Cerebellar cortex (tissue), 1 donor: ENCODE results near the gene GRK6.

Source experiments
- DNase-seq: peaks from one replicate; pipeline ENCODE4 v3.0.0-alpha.2; 2015; ENCODE audit warnings: low spot score

GRK6 gene

DNA sequence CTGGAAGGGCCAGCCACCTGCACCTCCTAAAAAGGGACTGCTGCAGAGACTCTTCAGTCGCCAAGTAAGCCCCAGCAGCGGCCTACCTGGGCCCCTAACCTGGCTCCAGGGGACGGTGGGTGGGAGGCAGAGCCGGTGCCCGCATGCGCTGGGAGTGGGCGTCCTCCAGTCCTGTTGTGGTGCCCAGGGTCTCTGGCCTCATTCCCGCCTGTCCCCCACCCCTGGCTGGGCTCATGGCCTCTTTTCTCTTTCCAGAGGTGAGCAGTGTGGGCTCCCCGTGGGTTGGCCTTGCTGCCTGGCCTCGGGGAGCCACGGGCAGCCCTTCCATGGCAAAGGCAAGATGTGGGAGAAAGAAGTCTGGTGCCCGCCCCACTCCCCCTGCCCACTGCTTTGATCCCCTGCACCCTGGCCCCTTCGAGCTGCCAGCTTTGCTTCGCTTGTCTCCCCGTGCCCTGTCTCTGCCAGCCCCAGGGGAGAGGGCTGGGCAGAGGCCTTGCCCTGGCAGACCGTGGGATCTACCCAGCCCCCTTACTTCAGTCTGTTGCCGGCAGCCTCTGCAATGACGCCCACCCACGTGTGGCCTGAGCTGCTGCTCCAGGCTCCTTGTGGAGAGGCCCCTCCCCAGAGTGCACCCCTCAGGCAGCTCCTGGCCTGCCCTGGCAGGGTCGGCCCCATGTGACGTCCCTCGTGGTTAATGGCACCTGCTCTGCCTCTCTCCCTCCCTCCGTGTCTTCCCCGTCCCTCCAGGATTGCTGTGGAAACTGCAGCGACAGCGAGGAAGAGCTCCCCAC lies 14.7 kb downstream of the GRK6 start:
- no peak for DNase-seq

DNA sequence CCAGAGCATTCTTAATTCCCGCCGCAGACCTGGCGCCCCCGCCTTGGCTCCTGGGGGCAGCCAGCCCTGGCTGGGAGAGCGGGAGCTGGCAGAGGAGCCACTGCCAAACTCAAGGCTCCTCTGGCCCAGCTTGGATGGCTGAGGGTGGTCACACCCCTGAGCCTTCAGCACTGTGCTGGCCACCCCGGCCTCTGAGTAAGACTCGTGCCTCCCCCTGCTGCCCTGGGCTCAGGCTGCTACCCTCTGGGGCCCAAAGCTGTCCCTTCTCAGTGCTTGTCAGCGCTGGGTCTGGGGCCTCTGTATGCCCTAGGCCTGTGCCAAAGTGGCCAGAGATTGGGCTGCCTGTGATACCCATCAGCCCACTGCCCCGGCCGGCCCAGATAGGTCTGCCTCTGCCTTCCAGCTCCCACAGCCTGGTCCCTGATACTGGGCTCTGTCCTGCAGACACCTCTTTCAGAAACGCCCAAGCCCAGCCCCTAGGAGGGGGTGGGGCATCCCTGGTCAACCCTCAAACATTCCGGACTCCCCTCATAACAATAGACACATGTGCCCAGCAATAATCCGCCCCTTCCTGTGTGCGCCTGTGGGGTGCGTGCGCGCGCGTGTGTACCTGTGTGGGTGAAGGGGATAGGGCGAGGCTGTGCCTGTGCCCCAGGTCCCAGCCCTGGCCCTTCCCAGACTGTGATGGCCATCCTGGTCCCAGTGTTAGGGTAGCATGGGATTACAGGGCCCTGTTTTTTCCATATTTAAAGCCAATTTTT lies 15.8 kb downstream of the GRK6 start:
- no peak for DNase-seq

DNA sequence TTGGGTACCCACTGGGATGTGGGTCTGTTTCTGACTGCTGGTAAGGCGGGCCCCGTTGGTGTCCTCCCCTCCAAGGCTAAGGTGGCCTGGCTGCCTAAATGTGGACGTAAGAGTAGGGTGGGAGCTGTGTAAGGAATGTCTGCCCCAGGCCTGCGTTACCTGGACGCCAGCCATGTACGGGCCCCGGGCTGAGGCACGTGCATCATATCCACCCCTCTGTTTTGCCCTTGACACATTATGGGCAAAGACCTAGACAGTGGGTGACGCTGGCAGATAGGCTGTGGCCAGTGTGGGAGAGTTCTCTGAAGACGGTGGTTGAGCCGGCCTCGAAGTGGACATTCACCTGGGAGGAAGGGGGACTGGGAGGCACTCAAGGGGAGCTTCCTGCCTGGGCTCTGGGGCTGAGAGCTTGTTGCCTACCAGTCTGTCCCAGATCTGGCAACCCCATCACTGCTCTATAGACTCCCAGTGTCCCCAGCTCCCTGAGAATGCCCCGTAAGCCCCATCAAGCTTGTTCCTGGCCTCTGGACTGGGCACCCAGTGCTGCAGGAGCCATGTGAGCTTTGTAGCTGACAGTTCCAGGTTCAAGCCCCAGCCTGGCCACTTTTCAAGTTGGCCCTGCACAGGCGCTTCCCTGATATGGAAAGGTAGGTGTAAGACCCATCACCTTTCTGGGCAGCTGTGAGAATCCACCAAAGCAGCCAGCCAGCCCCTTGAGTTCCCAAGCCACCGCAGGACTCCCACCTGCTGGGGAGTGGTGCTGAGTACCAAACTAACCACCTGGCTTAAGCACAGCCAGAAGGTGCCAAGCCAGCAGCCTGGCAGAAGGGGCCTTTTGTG lies 16.9 kb downstream of the GRK6 start:
- no peak for DNase-seq

DNA sequence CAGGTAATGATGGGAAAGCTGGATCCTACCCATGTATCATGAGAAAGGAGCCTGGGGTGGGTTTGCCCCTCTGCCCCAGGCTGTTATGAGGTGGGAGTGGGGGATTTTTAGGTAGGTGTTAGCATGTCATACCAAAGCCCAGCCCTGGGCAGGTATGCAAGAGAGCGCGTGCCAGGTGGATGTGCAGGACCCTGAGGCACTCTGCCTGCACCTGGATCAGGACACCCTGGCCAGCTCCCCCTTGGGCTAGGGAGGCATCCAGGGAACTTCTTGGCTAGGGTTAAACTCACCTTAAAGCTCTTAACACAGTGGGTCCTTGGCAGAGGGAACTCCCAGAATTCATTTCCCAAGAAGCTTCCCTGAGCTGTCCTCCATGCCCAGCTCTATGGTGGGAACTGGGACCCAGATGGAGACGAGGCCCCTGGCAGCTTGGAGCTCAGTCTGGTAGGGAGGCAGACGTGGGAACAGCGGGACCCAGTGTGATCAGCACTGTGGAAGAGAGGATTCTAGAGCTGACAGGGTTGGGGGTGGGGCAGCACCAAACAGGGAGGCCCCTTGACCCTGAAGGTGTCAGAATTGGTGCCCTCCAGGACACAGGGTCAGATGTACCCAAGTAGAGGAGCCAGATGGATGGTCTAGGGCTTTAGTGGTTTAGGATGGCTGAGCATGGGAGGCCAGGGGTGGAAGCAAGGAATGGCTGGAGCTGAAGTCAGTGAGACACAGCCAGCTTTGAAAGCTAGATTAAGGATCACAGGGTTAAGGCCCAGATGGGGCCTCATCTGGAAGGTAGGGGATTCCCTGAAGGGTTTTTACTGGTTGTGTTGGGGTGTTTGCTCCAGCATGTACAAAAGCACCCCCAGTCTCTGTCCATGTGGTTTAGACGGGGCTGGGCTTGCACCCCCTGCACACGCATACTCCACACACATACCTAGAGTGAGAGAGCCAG lies 17.9 kb downstream of the GRK6 start:
- no peak for DNase-seq

DNA sequence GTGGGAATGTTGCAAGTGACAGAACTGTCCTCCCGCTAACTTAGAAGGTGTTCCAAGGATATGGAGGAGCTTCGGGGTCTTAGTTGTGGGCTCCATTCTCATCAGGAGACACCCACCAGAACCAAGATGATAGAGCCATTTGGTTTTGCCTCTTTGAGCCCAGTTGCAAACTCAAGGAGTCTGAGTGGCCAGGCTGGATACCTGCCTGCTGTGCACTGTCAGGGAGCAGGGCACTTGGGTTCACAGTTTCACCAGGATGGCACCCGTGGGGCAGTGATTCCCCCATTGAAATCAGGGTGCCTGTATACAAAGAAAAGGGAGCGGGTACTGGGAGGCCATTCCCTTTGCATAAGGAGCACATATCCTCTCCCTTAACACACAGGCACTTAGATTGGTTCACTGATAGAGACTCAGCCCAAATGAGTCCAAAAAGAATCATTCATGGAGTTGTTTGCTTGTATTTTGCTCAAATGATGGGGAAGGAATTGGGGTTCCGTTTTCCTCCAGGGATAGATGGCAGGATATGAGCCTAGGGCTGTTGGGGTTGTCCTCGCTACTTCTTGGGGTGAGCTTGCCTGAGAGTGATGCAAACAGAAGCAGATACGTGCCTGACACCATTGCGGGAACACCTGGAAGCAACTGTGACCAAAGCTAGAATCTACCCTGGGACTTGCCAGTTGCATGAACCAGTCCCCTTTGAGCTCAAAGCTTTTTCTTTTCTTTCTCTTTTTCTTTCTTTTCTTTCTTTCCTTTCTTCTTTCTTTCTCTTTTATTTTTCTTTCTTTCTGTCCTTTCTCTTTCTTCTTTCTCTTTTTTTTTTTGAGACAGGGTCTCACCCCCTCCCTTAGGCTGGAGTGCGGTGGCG lies 18.8 kb downstream of the GRK6 start:
- no peak for DNase-seq

DNA sequence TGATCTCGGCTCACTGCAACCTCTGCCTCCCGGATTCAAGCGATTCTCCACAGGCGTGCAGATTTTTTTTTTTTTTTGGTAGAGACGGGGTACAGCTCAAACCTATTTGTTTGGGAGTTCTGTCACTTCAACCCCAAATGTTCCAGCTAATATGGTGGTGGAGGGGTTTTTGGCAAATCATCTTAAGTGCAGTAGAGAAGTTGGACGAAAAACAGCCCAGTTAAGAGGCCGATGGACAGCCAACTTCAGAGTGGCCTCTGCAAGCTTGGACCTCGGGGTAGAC lies 19.4 kb downstream of the GRK6 start:
- no peak for DNase-seq

DNA sequence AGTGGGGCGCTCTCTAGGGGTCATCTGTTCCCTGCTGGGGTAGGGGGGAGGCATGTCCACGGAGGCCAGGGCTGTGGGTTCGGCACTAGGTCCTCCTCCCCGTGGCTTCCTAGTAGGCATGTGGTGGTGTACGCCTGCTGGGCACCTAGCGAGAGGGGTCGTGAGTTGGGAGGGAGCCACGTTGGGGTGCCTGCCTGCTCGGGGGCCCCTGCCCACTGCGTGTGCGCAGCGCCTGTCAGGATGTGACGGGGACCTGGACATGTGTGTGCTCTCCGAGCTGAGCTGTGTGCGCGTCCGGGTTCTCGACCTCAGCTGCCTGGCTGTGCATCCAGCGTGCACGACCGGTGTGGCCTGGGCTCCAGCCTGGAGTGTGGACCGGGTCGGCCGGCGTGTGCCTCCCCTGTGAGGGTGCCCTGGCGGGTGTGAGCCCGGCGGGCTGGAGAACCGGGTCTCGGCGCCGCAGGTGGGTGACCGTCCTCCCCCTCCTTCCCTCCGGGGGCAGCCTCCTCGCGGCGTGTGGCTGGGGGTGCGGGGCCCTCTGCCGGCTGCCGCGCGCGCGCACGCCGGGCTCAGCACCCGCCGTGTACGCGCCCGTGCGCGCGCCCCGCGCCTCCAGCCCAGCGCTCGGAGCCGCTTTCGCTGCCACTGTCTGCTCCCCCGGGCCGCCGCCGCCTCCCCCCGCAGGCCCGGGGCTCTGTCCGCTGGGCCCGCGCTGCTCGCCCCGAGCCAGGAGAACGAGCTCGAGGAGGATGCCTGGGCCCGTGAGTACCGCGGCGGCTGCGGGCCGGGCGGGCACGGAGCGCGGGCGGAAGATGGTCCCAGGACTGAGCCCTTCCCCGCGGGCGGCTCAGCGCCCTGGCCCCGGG lies 20.0 kb downstream of the GRK6 start, which contains the start of gene PRR7:
TSS of gene PRR7 (plus strand) at position 615 of the 866 bp plus-strand sequence. CDS start 8,254 bp downstream, outside the sequence.
- DNase-seq: peak; percentile 55

DNA sequence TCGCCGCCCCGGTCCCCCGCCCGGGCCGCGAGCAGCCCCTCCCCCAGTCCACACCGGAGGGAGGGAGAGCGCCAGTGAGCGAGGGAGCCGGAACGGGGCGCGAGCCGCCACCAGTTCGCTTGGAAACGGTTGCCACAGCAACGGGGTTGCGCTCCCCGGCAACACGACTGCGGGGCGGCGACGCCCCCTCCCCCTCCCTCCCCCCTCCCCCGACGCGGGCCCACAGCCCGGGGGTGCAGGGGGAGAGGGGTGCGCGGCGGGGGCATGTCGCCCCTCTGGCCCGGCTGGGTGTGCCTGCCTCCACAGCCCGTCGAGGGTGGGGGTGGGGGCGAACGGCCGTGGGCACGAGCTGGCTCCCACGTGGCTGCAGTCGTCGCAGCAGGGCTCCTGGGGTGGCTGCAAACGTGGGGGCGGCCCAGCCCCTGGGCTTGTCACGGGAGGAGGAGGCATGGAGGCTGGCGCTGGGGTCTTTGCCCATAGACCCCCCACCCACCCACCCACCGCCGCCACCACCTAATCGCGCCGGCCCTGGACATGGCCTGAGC lies 20.7 kb downstream of the GRK6 start:
- no peak for DNase-seq

DNA sequence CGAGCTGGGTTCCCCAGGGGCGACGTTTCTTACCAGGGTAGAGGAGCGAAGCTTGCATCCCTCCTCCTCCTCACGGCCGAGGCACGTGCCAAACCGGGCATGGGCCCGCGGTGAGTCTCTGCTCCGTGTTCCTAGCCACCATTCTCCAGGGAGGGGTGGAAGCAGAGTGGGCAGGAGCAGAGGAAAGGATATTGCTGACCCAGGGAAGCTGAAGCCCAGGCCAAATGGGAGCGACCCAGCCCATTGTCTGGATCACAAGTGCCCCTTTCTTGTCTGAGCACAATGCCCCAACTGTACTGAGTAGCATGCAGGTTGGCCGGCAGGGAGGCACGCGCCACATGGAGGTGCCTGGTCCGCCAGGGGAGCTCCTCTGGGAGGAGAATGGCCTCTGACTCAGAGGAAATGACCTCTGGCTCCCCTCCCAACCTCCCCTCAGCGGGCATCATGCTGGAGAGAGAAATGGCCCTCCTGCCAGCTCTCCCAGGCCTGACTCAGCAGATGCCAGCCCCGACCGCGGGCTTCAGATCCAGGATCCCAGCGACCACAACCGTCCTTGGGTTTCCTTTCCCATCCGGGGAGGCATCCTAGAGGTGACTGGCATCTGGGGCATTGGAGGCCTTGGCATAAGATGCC lies 21.3 kb downstream of the GRK6 start:
- no peak for DNase-seq

DNA sequence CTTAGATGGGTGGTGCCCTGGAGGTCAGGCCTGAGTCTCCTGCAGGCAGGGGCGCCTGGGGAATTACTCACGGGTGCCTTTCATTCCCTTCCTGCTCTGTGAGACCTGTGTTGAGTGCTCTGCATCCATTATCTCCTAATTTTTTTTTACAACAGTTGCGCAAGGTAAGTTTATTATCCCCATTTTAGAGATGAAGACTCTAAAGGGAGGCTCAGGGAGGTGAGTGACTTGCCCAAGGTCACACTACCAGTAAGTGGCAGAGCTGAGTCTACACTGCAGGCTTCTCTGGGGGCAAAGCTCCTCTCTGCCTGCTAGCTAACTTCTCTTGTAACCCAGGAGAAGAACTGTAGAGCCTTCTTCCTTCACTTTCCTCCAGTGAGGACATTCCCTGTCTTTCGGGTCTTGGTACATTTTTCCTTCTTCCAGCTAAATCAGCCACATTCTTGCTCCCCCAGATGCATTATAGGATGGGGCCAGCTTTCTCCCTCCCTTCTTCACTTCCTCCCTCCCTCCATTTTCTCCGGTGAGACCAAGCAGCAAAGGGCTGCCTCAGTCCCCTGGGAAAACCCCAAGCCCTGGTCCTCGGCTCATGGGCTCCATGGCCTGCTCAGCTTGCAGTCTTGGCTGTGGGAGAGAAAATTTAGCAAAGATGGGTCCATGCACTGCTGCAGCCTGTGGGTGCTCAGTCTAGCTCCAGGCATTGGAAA lies 21.9 kb downstream of the GRK6 start:
- no peak for DNase-seq

DNA sequence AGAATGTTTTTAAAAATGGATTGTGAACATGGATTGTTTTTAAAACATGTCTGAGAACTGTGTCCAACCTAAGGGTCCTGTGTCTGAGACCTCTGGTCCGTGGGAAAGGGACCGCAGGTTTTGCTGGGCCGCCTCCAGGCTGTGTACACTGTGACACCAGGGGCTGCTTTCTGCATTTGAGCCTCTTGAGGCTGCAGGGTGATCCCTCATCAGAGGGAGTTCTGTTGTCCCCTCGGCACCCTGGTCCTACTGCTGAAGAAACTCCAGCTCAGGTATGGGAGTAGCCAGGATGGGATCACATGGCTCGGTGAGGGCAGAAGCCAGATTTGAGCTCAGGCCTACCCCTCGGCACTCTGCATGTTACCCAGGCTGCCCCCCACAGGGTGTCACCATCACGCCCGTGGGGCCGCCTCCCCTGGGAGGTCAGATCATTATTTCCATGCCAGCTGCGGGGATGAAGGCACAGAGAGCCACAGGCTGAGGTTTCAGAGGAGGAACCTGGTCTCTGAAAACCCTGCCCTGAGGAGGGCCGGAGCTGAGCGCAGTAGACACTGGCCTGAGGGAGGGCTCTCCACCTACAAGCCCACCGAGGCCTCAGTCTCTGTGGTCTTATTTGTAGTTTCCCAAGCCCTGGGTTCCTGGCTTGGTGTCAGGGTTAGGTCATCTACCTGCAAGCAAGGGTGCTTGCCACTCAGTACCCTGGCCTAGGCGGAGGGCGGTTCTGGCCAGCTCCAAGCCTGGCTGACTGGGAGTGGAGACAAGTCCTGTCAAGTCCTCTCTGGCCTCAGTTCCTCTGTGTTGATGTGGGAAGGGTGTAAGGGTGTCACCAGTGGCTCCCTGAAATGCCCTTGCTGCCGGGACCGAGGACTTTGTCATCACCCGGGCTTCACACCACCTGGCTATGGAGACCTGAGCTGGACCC lies 22.9 kb downstream of the GRK6 start:
- no peak for DNase-seq

DNA sequence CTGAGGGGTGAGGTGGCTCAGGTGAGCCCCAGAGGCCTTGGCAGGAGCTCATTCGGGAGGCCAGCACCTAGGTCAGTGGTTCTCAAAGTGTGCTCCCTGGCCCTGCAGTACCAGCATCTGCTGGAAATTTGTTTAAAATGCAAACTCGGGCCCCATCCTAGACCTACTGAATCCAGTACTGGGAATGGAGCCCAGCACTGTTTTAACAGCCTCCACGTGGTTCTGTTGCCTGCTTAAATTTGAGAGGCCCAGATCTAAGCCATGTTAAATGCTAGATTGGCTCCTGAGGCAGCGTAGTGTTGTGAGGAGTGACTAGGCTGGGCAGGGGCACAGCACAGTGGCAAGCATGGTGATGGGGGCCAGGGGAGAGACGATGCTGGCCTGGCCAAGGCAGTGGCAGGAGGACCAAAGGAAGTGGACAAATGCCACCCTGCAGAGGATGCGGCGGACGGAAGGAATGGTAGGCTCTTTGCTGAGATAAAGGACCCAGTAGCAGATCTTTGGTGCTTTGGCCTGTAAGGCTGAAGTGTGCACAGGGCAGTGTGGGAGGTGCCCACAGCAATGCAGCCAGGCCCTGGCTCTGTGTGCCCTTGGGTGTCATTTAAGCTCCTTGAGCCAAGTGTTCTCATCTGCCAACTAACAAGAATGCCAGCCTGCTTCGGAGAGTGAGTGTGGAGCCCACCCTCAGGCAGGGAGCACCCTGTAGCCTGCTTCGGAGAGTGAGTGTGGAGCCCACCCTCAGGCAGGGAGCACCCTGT lies 24.4 kb downstream of the GRK6 start:
- no peak for DNase-seq

DNA sequence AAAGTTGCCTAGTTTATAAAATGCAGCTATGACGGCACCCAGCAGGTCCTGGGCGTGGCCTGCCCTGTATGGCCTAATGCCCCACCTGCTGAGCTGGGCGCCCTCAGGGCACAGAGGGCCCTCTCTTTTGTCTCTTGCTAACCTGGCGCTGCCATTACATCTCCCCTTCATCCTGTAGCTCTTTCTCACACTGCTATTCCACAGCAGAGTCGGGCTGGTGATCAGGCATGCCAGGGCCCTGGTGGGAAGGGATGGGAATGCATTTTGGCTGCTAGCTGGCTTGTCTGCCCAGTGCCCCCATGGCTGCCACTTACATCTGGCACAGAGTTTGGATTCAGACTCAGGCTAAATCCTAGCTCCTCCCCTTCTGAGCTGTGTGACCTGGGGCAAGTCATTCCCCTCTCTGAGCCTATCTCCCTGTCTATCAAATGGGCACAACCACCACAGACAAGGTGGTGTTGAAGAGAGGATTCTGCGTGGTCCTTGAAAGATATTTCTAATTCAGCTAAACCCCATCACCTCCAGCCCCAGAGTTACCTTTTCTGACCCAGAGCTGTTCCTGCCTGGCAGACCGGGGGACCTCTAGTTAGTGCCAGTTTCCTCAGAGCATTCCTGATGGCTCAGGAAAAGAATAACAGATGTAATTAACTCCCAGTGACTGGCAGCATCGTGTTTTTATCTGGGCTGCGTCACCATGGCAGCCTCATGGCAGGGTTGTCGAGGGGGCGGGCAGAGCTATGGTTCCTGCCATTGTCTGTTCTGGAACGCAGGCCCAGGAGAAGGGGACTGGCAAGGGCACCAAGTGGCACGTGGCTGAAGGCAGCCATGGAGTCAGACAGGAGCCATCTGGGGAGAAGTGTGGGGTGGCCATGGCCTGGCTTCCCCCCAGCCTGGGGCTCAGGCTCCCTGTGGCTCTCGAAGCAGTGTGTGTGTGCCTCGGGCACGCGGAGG lies 26.5 kb downstream of the GRK6 start:
- DNase-seq: no peak

DNA sequence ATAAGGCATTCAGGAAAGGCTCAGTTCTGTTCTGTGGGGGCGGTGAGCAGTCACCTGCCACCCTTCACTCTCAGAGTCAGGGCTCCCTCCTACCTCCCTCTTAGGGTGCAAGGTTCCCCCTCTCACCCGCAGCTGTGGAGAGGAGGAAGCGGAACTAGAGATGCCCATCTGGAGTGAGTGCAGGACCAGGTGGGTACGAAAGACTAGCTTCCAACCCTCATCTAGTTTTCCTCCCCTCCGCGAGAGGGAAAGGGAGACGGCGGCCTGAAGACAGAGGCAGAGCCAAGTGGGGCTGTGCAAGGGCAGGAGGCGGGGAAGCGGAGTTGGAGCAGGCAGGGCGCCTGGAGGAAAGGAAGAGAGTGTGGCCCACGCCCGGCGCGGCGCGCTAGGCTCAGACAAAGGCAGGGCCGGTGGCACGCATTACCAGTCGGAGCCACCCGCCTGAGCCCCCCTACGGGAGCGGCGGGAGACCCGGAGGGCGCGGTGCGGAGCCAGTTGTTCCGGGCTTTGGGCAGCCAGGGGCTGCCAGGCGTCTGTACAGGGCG lies 27.4 kb downstream of the GRK6 start:
- no peak for DNase-seq
